Gastroesophageal sphincter (tissue), 3 donors: Measurements from ENCODE around the gene PHAF1.

Experiments used
- POLR2A ChIP-seq, 2 donors: fragments of 450-650 bp; IDR thresholded peaks; one replicate each; pipeline ENCODE4 v1.6.1; 2017; ENCODE audit warnings: antibody characterized with exemption in 2 of 2, mild to moderate bottlenecking in 2 of 2, moderate library complexity in 1 of 2
- POLR2AphosphoS5 ChIP-seq: sonication (generic); formaldehyde crosslinking; IDR thresholded peaks from one replicate; pipeline ENCODE4 v1.6.1; 2017; ENCODE audit warnings: antibody characterized with exemption
- TF ChIP-seq, protein P1 (sequence below), 4 experiments: fragments of 200-600 bp in 2 of 4; fragments of 450-650 bp in 2 of 4; sonication (generic) in 1 of 4; IDR thresholded peaks; one replicate each; pipeline ENCODE4 v1.5.1; 2017 to 2019; ENCODE audit warnings: antibody characterized with exemption in 4 of 4, mild to moderate bottlenecking in 2 of 4, moderate library complexity in 2 of 4

DNA sequence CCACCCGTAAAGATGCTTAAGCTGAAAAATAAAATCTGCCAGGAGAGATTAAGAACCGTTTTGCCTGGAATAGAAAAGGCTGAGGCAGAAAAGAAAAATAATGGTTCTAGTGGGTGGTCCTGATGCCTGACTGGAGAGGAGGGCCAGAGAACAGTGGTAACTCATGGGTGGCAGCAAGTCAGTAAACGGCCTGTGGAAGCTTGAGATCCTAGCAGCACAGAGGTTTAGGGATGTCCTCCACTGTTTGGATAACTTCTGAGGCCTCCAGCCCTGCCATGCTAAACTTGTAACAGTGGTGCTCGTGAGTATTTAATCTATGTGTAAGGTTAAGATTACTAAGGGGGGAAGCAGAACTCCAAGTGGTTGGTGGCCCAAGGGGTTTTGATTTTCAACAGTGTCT is 21.2 kb upstream of the PHAF1 start:
- no peak for TF ChIP-seq POLR2A (IDR thresholded peaks at IDR 0.05)
- no peak for TF ChIP-seq POLR2AphosphoS5
- TF ChIP-seq, protein P1, sequence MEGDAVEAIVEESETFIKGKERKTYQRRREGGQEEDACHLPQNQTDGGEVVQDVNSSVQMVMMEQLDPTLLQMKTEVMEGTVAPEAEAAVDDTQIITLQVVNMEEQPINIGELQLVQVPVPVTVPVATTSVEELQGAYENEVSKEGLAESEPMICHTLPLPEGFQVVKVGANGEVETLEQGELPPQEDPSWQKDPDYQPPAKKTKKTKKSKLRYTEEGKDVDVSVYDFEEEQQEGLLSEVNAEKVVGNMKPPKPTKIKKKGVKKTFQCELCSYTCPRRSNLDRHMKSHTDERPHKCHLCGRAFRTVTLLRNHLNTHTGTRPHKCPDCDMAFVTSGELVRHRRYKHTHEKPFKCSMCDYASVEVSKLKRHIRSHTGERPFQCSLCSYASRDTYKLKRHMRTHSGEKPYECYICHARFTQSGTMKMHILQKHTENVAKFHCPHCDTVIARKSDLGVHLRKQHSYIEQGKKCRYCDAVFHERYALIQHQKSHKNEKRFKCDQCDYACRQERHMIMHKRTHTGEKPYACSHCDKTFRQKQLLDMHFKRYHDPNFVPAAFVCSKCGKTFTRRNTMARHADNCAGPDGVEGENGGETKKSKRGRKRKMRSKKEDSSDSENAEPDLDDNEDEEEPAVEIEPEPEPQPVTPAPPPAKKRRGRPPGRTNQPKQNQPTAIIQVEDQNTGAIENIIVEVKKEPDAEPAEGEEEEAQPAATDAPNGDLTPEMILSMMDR (IDR thresholded peaks at IDR 0.05) = no peak
